CD14-positive monocyte (primary cell): ENCODE results near the gene KCNH5. TPM values are rescaled to one million over a fixed set of nuclear protein-coding genes. Genes with fewer than 3 reads are reported as not detected.

Source experiments
- DNase-seq, 3 donors: peaks; one replicate each; pipeline ENCODE4 v3.0.0-alpha.2; 2011 to 2022
- H2AFZ ChIP-seq: 2 replicates; pipeline ENCODE4 v1.6.0; 2012; ENCODE audit warnings: mild to moderate bottlenecking, low read depth, low read length, inconsistent platforms; ENCODE audit not compliant: insufficient read depth, poor library complexity, severe bottlenecking
- H3K27ac ChIP-seq, 2 donors: 1 replicate in 1 of 2; 2 replicates in 1 of 2; pipeline ENCODE4 v1.5.1; 2012 to 2013; ENCODE audit warnings: low read length in 2 of 2, control low read depth in 1 of 2, inconsistent platforms in 1 of 2, low read depth in 1 of 2, mild to moderate bottlenecking in 1 of 2
- H3K27me3 ChIP-seq, 2 donors: one replicate each; pipeline versions ENCODE4 v1.6.0 to v1.6.1; 2011 to 2013; ENCODE audit warnings: low read length in 2 of 2; ENCODE audit not compliant: control insufficient read depth in 2 of 2, insufficient read depth in 2 of 2
- H3K36me3 ChIP-seq, 2 donors: replicated peaks in 1 of 2; 1 replicate in 1 of 2; 2 replicates in 1 of 2; pipeline versions ENCODE4 v1.5.1 to v1.6.1; 2012 to 2013; ENCODE audit warnings: low read length in 2 of 2, control low read depth in 1 of 2, inconsistent platforms in 1 of 2, mild to moderate bottlenecking in 1 of 2; ENCODE audit not compliant: insufficient read depth in 2 of 2, control insufficient read depth in 1 of 2
- H3K4me1 ChIP-seq, 2 donors: 1 replicate in 1 of 2; 2 replicates in 1 of 2; pipeline versions ENCODE4 v1.5.1 to v1.6.1; 2012 to 2013; ENCODE audit warnings: low read length in 2 of 2, control low read depth in 1 of 2, inconsistent platforms in 1 of 2, mild to moderate bottlenecking in 1 of 2, moderate library complexity in 1 of 2; ENCODE audit not compliant: insufficient read depth in 2 of 2, control insufficient read depth in 1 of 2
- H3K4me2 ChIP-seq: replicated peaks from 2 replicates; pipeline ENCODE3; 2012; ENCODE audit warnings: low read length, moderate library complexity, mild to moderate bottlenecking; ENCODE audit not compliant: poor library complexity, severe bottlenecking; ENCODE audit errors: extremely low read depth
- H3K4me3 ChIP-seq, 3 experiments: fragments of 200-600 bp in 1 of 3; sonication (generic) in 1 of 3; replicated peaks in 1 of 3; 1 replicate in 2 of 3; 2 replicates in 1 of 3; pipeline ENCODE4 v1.5.1; 2011 to 2013; ENCODE audit warnings: low read length in 3 of 3, mild to moderate bottlenecking in 3 of 3, control low read depth in 2 of 3, low read depth in 2 of 3, inconsistent platforms in 1 of 3, moderate library complexity in 1 of 3
- H3K79me2 ChIP-seq: 2 replicates; pipeline ENCODE4 v1.6.0; 2012; ENCODE audit warnings: mild to moderate bottlenecking, control low read depth, inconsistent platforms, low read length, moderate library complexity; ENCODE audit not compliant: insufficient read depth
- H3K9ac ChIP-seq: 2 replicates; pipeline ENCODE4 v1.6.0; 2017; ENCODE audit warnings: low read length, mild to moderate bottlenecking; ENCODE audit not compliant: insufficient read depth, poor library complexity, severe bottlenecking
- H3K9me3 ChIP-seq, 2 donors: replicated peaks in 1 of 2; 1 replicate in 1 of 2; 2 replicates in 1 of 2; pipeline versions ENCODE4 v1.5.1 to v1.6.1; 2012 to 2013; ENCODE audit warnings: low read length in 2 of 2, control low read depth in 1 of 2; ENCODE audit not compliant: control insufficient read depth in 1 of 2, insufficient read depth in 1 of 2
- H4K20me1 ChIP-seq: 2 replicates; pipeline ENCODE4 v1.6.0; 2012; ENCODE audit warnings: mild to moderate bottlenecking, low read length, control low read depth, moderate library complexity; ENCODE audit not compliant: insufficient read depth
- H3K27ac Mint-ChIP-seq, 7 donors: one replicate each; pipeline ENCODE4 v1.8.0; 2020; ENCODE audit warnings: mild to moderate bottlenecking in 7 of 7, mixed read lengths in 7 of 7, moderate library complexity in 6 of 7, inconsistent platforms in 2 of 7
- H3K27me3 Mint-ChIP-seq, 3 donors: one replicate each; pipeline ENCODE4 v1.8.0; 2021 to 2022; ENCODE audit warnings: low read depth in 3 of 3, mild to moderate bottlenecking in 3 of 3, mixed read lengths in 3 of 3, moderate library complexity in 3 of 3, inconsistent platforms in 1 of 3
- H3K36me3 Mint-ChIP-seq, 2 donors: one replicate each; pipeline ENCODE4 v1.8.0; 2020; ENCODE audit warnings: mixed read lengths in 2 of 2, inconsistent platforms in 1 of 2, mild to moderate bottlenecking in 1 of 2
- H3K4me1 Mint-ChIP-seq: one replicate; pipeline ENCODE4 v1.8.0; 2020; ENCODE audit warnings: mild to moderate bottlenecking, mixed read lengths
- H3K4me3 Mint-ChIP-seq, 2 donors: one replicate each; pipeline ENCODE4 v1.8.0; 2020; ENCODE audit warnings: mild to moderate bottlenecking in 2 of 2, mixed read lengths in 2 of 2, moderate library complexity in 1 of 2
- H3K9me3 Mint-ChIP-seq, 7 donors: one replicate each; pipeline ENCODE4 v1.8.0; 2020 to 2022; ENCODE audit warnings: mixed read lengths in 7 of 7, mild to moderate bottlenecking in 6 of 7, moderate library complexity in 6 of 7, inconsistent platforms in 2 of 7
- CTCF ChIP-seq: fragments of 200-600 bp; IDR thresholded peaks from one replicate; pipeline ENCODE4 v1.8.0; 2022; ENCODE audit warnings: antibody characterized with exemption, mild to moderate bottlenecking
- WGBS: methylation state at CpG from one replicate; pipeline ENCODE4 v1.1.5; 2013; ENCODE audit warnings: missing lambda C conversion rate; ENCODE audit not compliant: insufficient coverage; 5-methylcytosine and 5-hydroxymethylcytosine counted together
- intact Hi-C, 2 donors: fragments of 100-400 bp; cut with micrococcal nuclease; formaldehyde crosslinking; loops; one replicate each; pipeline versions ENCODE4 v1.15.0 to v1.15.1; 2023
- polyA plus RNA-seq, 3 donors: library from polyadenylated mRNA; depleted of rRNA in 1 of 3; unstranded in 2 of 3; stranded (reverse) in 1 of 3; fragments of 300-500 nt in 2 of 3; fragments of >200 nt in 1 of 3; fragmentation: Illumina TruSeq in 2 of 3; gene quantifications; 1 replicate in 2 of 3; 2 replicates in 1 of 3; pipeline ENCODE4 v1.2.3, GENCODE V29; 2012 to 2021

Gene KCNH5
- polyA plus RNA-seq, 3 donors: not detected

GRCh38 chr14:62983821-62984220 lies 61.4 kb downstream of the KCNH5 start:
- no peak for TF ChIP-seq CTCF
- H3K36me3 ChIP-seq: no peaks in the 10 kb centered on the region
- no peak overlapping the region for H3K4me2 ChIP-seq
- no peaks in the 10 kb centered on the region for H3K4me1 Mint-ChIP-seq
- no peaks in the 10 kb centered on the region for H3K27me3 ChIP-seq
- no peaks in the 10 kb centered on the region for H4K20me1 ChIP-seq
- H3K79me2 ChIP-seq: no peaks in the 10 kb centered on the region
- H3K4me3 Mint-ChIP-seq: no peak overlapping the region
- peaks cover 0 to 3% (median 0%) of the 10 kb centered on the region in 3 donors for H3K27me3 Mint-ChIP-seq
- H3K27ac Mint-ChIP-seq: no peak overlapping the region
- DNase-seq: no peak
- no peaks in the 10 kb centered on the region for H3K4me1 ChIP-seq
- peaks cover 0 to 5% (median 2%) of the 10 kb centered on the region in 7 donors for H3K9me3 Mint-ChIP-seq
- H3K36me3 Mint-ChIP-seq: no peaks in the 10 kb centered on the region
- H2AFZ ChIP-seq: no peak overlapping the region
- H3K9ac ChIP-seq: no peak overlapping the region
- peaks cover 0 to 2% of the 10 kb centered on the region in 2 donors for H3K9me3 ChIP-seq
- intact Hi-C loops: no loop called here
- no peak overlapping the region for H3K27ac ChIP-seq
- no peak overlapping the region for H3K4me3 ChIP-seq

GRCh38 chr14:62980693-62981092 lies 64.6 kb downstream of the KCNH5 start:
- Histone ChIP-seq H3K27me3 (no peaks in the 10 kb centered on the region), H3K9ac (no peak overlapping the region), H3K27ac (no peak overlapping the region), H3K36me3 (no peaks in the 10 kb centered on the region), H3K9me3 (peaks cover 0 to 2% of the 10 kb centered on the region in 2 donors), H3K4me3 (no peak overlapping the region), H3K4me1 (no peaks in the 10 kb centered on the region), H2AFZ (no peak overlapping the region), H4K20me1 (no peaks in the 10 kb centered on the region), H3K79me2 (no peaks in the 10 kb centered on the region), H3K4me2 (no peak overlapping the region)
- no CpG with 5 or more reads among the region's 7 CpGs for WGBS
- DNase-seq: no peak
- Mint-ChIP-seq H3K9me3 (peaks cover 0 to 4% (median 2%) of the 10 kb centered on the region in 7 donors), H3K4me3 (no peak overlapping the region), H3K4me1 (no peaks in the 10 kb centered on the region), H3K27ac (no peak overlapping the region), H3K27me3 (no peaks in the 10 kb centered on the region), H3K36me3 (no peaks in the 10 kb centered on the region)
- intact Hi-C loops: no loop called here
- TF ChIP-seq CTCF: no peak
